Measurements from ENCODE around the gene DEFB132.

DNA sequence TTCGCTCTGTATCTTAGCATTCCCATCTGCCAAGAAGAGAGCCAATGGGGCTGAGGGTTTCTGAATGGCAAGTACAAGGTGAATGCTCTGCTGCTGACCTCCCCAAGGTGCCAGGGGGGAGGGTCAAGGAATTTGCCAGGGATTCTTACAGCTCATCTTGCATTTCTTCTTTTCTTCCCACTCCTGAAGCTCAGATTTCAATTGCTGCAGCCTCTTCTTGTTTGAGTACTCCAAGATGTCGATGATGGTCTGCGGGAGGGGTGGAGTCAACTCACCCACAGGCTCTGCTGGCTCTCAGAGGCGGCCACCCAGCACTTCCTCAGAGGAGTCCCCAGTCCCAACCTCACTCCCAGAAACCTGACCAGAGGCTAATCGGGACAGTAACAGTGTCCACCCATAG lies 20.7 kb downstream of the DEFB132 start:
- TF ChIP-seq L3MBTL2 (conservative IDR thresholded peaks at IDR 0.05), result no peak
- TF ChIP-seq NFRKB (IDR thresholded peaks at IDR 0.05), result no peak
- TF ChIP-seq LEF1 (IDR thresholded peaks at IDR 0.05; ENCODE audit: borderline replicate concordance), result no peak
- no peak for TF ChIP-seq ARNT (IDR thresholded peaks at IDR 0.05)
- TF ChIP-seq SP1 (IDR thresholded peaks at IDR 0.05), result no peak
- no peak for TF ChIP-seq TARDBP (IDR thresholded peaks at IDR 0.05)
- TF ChIP-seq FOXM1 (IDR thresholded peaks at IDR 0.05; ENCODE audit: borderline replicate concordance), result no peak
- no peak for TF ChIP-seq ZNF384 (IDR thresholded peaks at IDR 0.05)
- TF ChIP-seq SUZ12 (IDR thresholded peaks at IDR 0.05), result no peak
- no peak for TF ChIP-seq FOXK2 (IDR thresholded peaks at IDR 0.05)
- TF ChIP-seq ELF4 (IDR thresholded peaks at IDR 0.05), result no peak
- no peak for TF ChIP-seq FOXA1 (IDR thresholded peaks at IDR 0.05)
- TF ChIP-seq BHLHE40 (IDR thresholded peaks at IDR 0.05; ENCODE audit: borderline replicate concordance), result no peak
- TF ChIP-seq HDGF (IDR thresholded peaks at IDR 0.05; ENCODE audit: borderline replicate concordance), result no peak

Measured in HEK293T (cell line).